Retinal pigment epithelial cell (primary cell): ENCODE measurements around the gene BCL7B.
"Not testable (repeated sequence)": the region's sequence is repeated elsewhere in the genome, so short reads cannot be mapped to it uniquely, and the experiment has no call there.

ENCODE experiments used
- DNase-seq: peaks from one replicate; pipeline ENCODE4 v3.0.0-alpha.2; 2010; ENCODE audit warnings: low read depth
- H3K4me3 ChIP-seq: 2 replicates; pipeline ENCODE4 v1.5.1; 2011; ENCODE audit warnings: mild to moderate bottlenecking, low read length, control low read depth, moderate library complexity
- CTCF ChIP-seq: conservative IDR thresholded peaks from 2 replicates; pipeline ENCODE4 v1.5.1; 2011; ENCODE audit warnings: low read depth, low read length, control low read depth, inconsistent platforms

BCL7B gene

GRCh38 chr7:73530800-73531199 is 26.7 kb downstream of the BCL7B start:
- no peak overlapping the region for H3K4me3 ChIP-seq
- no peak for DNase-seq
- no peak for TF ChIP-seq CTCF

GRCh38 chr7:73526896-73527821 is 30.3 kb downstream of the BCL7B start:
- DNase-seq = no peak
- H3K4me3 ChIP-seq = no peak overlapping the region
- TF ChIP-seq CTCF = no peak

- not testable (repeated sequence) for DNase-seq
These were observed 31.4 kb downstream of the BCL7B start for GRCh38 chr7:73526158-73526494.

GRCh38 chr7:73522105-73522872 is 35.2 kb downstream of the BCL7B start, which contains the start of gene BAZ1B:
Gene BAZ1B (minus strand): TSS chr7:73522293. CDS start chr7:73521933, 360 bp downstream.
- peak within 1 kb of the TSS; percentile 77 for H3K4me3 ChIP-seq
- TF ChIP-seq CTCF = no peak
- DNase-seq = peak; percentile 92

More at GRCh38 chr7:73526158-73526494, 31.4 kb downstream of the BCL7B start:
- H3K4me3 ChIP-seq = not testable (repeated sequence)

GRCh38 chr7:73521636-73522104 is 35.8 kb downstream of the BCL7B start:
- DNase-seq = no peak
- no peak for TF ChIP-seq CTCF
- H3K4me3 ChIP-seq = peak overlapping the region; percentile 77

- DNase-seq = no peak
- H3K4me3 ChIP-seq = peak overlapping the region; percentile 77
- no peak for TF ChIP-seq CTCF
These were observed 36.5 kb downstream of the BCL7B start for GRCh38 chr7:73520673-73521635.
